Chondrocyte (in vitro differentiated cells): ENCODE measurements around the gene MACROH2A1. TPM values are rescaled to one million over a fixed set of nuclear protein-coding genes. Genes with fewer than 3 reads are reported as not detected.

Source experiments
- DNase-seq: peaks from one replicate; pipeline ENCODE4 v3.0.0; 2021; ENCODE audit warnings: mixed read lengths, low spot score
- H3K27ac Mint-ChIP-seq: one replicate; pipeline ENCODE4 v1.8.0; 2021; ENCODE audit warnings: mild to moderate bottlenecking, moderate library complexity, mixed read lengths; ENCODE audit not compliant: unreplicated experiment
- H3K27me3 Mint-ChIP-seq: 2 replicates; pipeline ENCODE4 v1.8.0; 2021; ENCODE audit warnings: low read depth, mixed read lengths
- H3K36me3 Mint-ChIP-seq: 2 replicates; pipeline ENCODE4 v1.8.0; 2021; ENCODE audit warnings: low read depth, mixed read lengths
- H3K4me1 Mint-ChIP-seq: 2 replicates; pipeline ENCODE4 v1.8.0; 2021; ENCODE audit warnings: low read depth, mild to moderate bottlenecking, mixed read lengths
- H3K4me3 Mint-ChIP-seq: one replicate; pipeline ENCODE4 v1.8.0; 2021; ENCODE audit warnings: mild to moderate bottlenecking, moderate library complexity, mixed read lengths; ENCODE audit not compliant: unreplicated experiment
- H3K9me3 Mint-ChIP-seq: 2 replicates; pipeline ENCODE4 v1.8.0; 2021; ENCODE audit warnings: low read depth, mixed read lengths
- CTCF ChIP-seq: fragments of 200-600 bp; sonication (generic); IDR thresholded peaks from 2 replicates; pipeline ENCODE4 v1.5.0; 2021; ENCODE audit warnings: antibody characterized with exemption, mild to moderate bottlenecking, moderate library complexity
- total RNA-seq: library from RNA; stranded (reverse); gene quantifications from 3 replicates; pipeline ENCODE4 v1.2.1, GENCODE V29; 2021

The MACROH2A1 gene
- total RNA-seq, 1 donor from 2014 or later = 100 TPM

- Mint-ChIP-seq H3K4me3 (peak overlapping the region; percentile 8), H3K27me3 (no peaks in the 10 kb centered on the region), H3K36me3 (peaks cover 4% of the 10 kb centered on the region), H3K27ac (peak overlapping the region; percentile 97), H3K4me1 (peaks cover 86% of the 10 kb centered on the region), H3K9me3 (no peaks in the 10 kb centered on the region)
- DNase-seq = no peak
- TF ChIP-seq CTCF = no peak
Observed at GRCh38 chr5:135391869-135392255, 7.2 kb downstream of the MACROH2A1 start.

GRCh38 chr5:135391116-135391868 lies 7.7 kb downstream of the MACROH2A1 start:
- TF ChIP-seq CTCF = no peak
- H3K27ac Mint-ChIP-seq = peak overlapping the region; percentile 97
- peaks cover 86% of the 10 kb centered on the region for H3K4me1 Mint-ChIP-seq
- no peak for DNase-seq
- no peak overlapping the region for H3K4me3 Mint-ChIP-seq
- H3K27me3 Mint-ChIP-seq = no peaks in the 10 kb centered on the region
- H3K36me3 Mint-ChIP-seq = peaks cover 8% of the 10 kb centered on the region
- no peaks in the 10 kb centered on the region for H3K9me3 Mint-ChIP-seq

GRCh38 chr5:135388860-135389435 lies 10.1 kb downstream of the MACROH2A1 start:
- Mint-ChIP-seq H3K27me3 (no peaks in the 10 kb centered on the region), H3K4me1 (peaks cover 83% of the 10 kb centered on the region), H3K36me3 (peaks cover 12% of the 10 kb centered on the region), H3K9me3 (no peaks in the 10 kb centered on the region), H3K27ac (peak overlapping the region; percentile 72), H3K4me3 (no peak overlapping the region)
- no peak for TF ChIP-seq CTCF
- no peak for DNase-seq

- Mint-ChIP-seq H3K27ac (peak overlapping the region; percentile 92), H3K27me3 (no peaks in the 10 kb centered on the region), H3K4me3 (no peak overlapping the region), H3K9me3 (no peaks in the 10 kb centered on the region), H3K4me1 (peaks cover 80% of the 10 kb centered on the region), H3K36me3 (peaks cover 16% of the 10 kb centered on the region)
- TF ChIP-seq CTCF = no peak
- no peak for DNase-seq
Observed at GRCh38 chr5:135387629-135387960, 11.4 kb downstream of the MACROH2A1 start.

- Mint-ChIP-seq H3K27ac (peak overlapping the region; percentile 92), H3K9me3 (no peaks in the 10 kb centered on the region), H3K36me3 (peaks cover 18% of the 10 kb centered on the region)
Observed at GRCh38 chr5:135386886-135387628, 12.0 kb downstream of the MACROH2A1 start.

More at GRCh38 chr5:135386886-135387628, 12.0 kb downstream of the MACROH2A1 start:
- TF ChIP-seq CTCF = no peak
- H3K4me3 Mint-ChIP-seq = peak overlapping the region; percentile 3
- no peak for DNase-seq
- H3K4me1 Mint-ChIP-seq = peaks cover 77% of the 10 kb centered on the region
- no peaks in the 10 kb centered on the region for H3K27me3 Mint-ChIP-seq
